NCI-H1436 treated with DMSO at 0.1 percent for 48 hours (cell line): ENCODE results near the gene AMIGO3.

ENCODE experiments used
- DNase-seq: peaks from one replicate; lab custom pipeline; 2025; lab: John Stamatoyannopoulos, UW

AMIGO3 gene

GRCh38 chr3:49667701-49668413 is 51.6 kb downstream of the AMIGO3 start:
- no peak for DNase-seq
